Astrocyte of the cerebellum (primary cell): ENCODE results near the gene KLHL36.

Experiments used
- DNase-seq: peaks from one replicate; pipeline ENCODE4 v3.0.0-alpha.2; 2011; ENCODE audit warnings: low read depth
- H3K4me3 ChIP-seq: 2 replicates; pipeline ENCODE4 v1.5.1; 2011; ENCODE audit warnings: mild to moderate bottlenecking, low read depth, low read length, moderate library complexity
- CTCF ChIP-seq: IDR thresholded peaks from 2 replicates; pipeline ENCODE4 v1.5.1; 2012; ENCODE audit warnings: low read length, low read depth, moderate library complexity, mild to moderate bottlenecking; ENCODE audit errors: missing control alignments
- in situ Hi-C: cut with HindIII; loops from 2 replicates; pipeline ENCODE4 v1.10.0; 2017; ENCODE audit warnings: low sequenced_read_pairs

KLHL36 gene

GRCh38 chr16:84604477-84605013, 43.8 kb upstream of the KLHL36 start:
- DNase-seq: no peak
- no peak overlapping the region for H3K4me3 ChIP-seq
- no peak for TF ChIP-seq CTCF
- in situ Hi-C loops: no loop called here

GRCh38 chr16:84605339-84605848, 42.9 kb upstream of the KLHL36 start:
- in situ Hi-C loops: no loop called here
- DNase-seq: no peak
- H3K4me3 ChIP-seq: no peak overlapping the region
- TF ChIP-seq CTCF: no peak

- DNase-seq: no peak
- in situ Hi-C loops: no loop called here
- no peak for TF ChIP-seq CTCF
- no peak overlapping the region for H3K4me3 ChIP-seq
These were observed 42.0 kb upstream of the KLHL36 start for GRCh38 chr16:84606081-84606875.

- H3K4me3 ChIP-seq: no peak overlapping the region
- in situ Hi-C loops: no loop called here
- DNase-seq: no peak
- TF ChIP-seq CTCF: no peak
These were observed 41.2 kb upstream of the KLHL36 start for GRCh38 chr16:84607061-84607460.

GRCh38 chr16:84607694-84608093, 40.6 kb upstream of the KLHL36 start:
- H3K4me3 ChIP-seq: no peak overlapping the region
- no peak for DNase-seq
- TF ChIP-seq CTCF: no peak
- in situ Hi-C loops: no loop called here

GRCh38 chr16:84608282-84608681, 40.0 kb upstream of the KLHL36 start:
- no peak for TF ChIP-seq CTCF
- H3K4me3 ChIP-seq: no peak overlapping the region
- in situ Hi-C loops: no loop called here
- DNase-seq: no peak
